SH-SY5Y (cell line): ENCODE data around the gene FADS1.

Experiments
- GATA2 ChIP-seq: IDR thresholded peaks from 2 replicates; pipeline ENCODE4 v1.6.1; 2011; ENCODE audit warnings: mild to moderate bottlenecking, low read depth, low read length
- GATA3 ChIP-seq: IDR thresholded peaks from 2 replicates; pipeline ENCODE4 v1.6.1; 2011; ENCODE audit warnings: low read depth, mild to moderate bottlenecking, low read length, moderate library complexity

- no peak for TF ChIP-seq GATA2
- no peak for TF ChIP-seq GATA3
Observed at GRCh38 chr11:61757213-61757862, 59.5 kb downstream of the FADS1 start.
